Activated B cell treated with CpG ODN at 0.5 μM for 24 hours (primary cell): ENCODE data around the gene MAGEF1. TPM values are rescaled to one million over a fixed set of nuclear protein-coding genes. Genes with fewer than 3 reads are reported as not detected.

Experiments
- ATAC-seq: fragments of 200-7000 bp; cut with Tn5 transposase; one replicate; pipeline ENCODE4 v1.10.0; 2021; ENCODE audit warnings: low read depth, mild to moderate bottlenecking, moderate library complexity
- CTCF ChIA-PET: fragments of 350-600 bp; sonication (Branson Sonifier 250); formaldehyde crosslinking; loops from one replicate; lab custom pipeline; 2021; ENCODE audit warnings: antibody characterized with exemption; lab: Charles Lee
- POLR2A ChIA-PET: fragments of 350-600 bp; sonication (Branson Sonifier 250); formaldehyde crosslinking; loops from one replicate; lab custom pipeline; 2021; ENCODE audit warnings: antibody characterized with exemption; lab: Charles Lee
- DNase-seq: peaks from one replicate; pipeline ENCODE4 v3.0.0; 2022
- H3K27ac Mint-ChIP-seq: one replicate; pipeline ENCODE4 v1.8.0; 2020; ENCODE audit warnings: mixed read lengths
- H3K27me3 Mint-ChIP-seq: one replicate; pipeline ENCODE4 v1.8.0; 2021; ENCODE audit warnings: mixed read lengths
- H3K36me3 Mint-ChIP-seq: one replicate; pipeline ENCODE4 v1.8.0; 2021; ENCODE audit warnings: low read depth, mixed read lengths
- H3K4me1 Mint-ChIP-seq: one replicate; pipeline ENCODE4 v1.8.0; 2021; ENCODE audit warnings: mixed read lengths
- H3K4me3 Mint-ChIP-seq: one replicate; pipeline ENCODE4 v1.8.0; 2020; ENCODE audit warnings: mild to moderate bottlenecking, mixed read lengths
- H3K9me3 Mint-ChIP-seq: one replicate; pipeline ENCODE4 v1.8.0; 2020; ENCODE audit warnings: mixed read lengths
- CTCF ChIP-seq: fragments of 200-600 bp; IDR thresholded peaks from one replicate; pipeline ENCODE4 v1.8.0; 2022; ENCODE audit warnings: antibody characterized with exemption, mild to moderate bottlenecking
- intact Hi-C: fragments of 100-400 bp; cut with micrococcal nuclease; formaldehyde crosslinking; loops from one replicate; pipeline ENCODE4 v1.15.1; 2024
- total RNA-seq: library from RNA; stranded (reverse); gene quantifications from 2 replicates; pipeline ENCODE4 v1.2.3, GENCODE V29; 2022

The MAGEF1 gene
- total RNA-seq, 1 donor from 2014 or later = 18.5 TPM

- H3K27me3 Mint-ChIP-seq = peaks cover 1% of the 10 kb centered on the region
- no peaks in the 10 kb centered on the region for H3K36me3 Mint-ChIP-seq
- H3K4me1 Mint-ChIP-seq = peaks cover 17% of the 10 kb centered on the region
- no peak for TF ChIP-seq CTCF
- ATAC-seq = no peak
- H3K27ac Mint-ChIP-seq = no peak overlapping the region
- H3K9me3 Mint-ChIP-seq = no peaks in the 10 kb centered on the region
- ChIA-PET CTCF (no interaction called here), POLR2A (no interaction called here)
- intact Hi-C loops = no loop called here
- H3K4me3 Mint-ChIP-seq = no peak overlapping the region
- no peak for DNase-seq
Measured at GRCh38 chr3:184758056-184758455, 46.2 kb upstream of the MAGEF1 start.

- Mint-ChIP-seq H3K36me3 (no peaks in the 10 kb centered on the region), H3K27me3 (peaks cover 1% of the 10 kb centered on the region), H3K4me1 (peaks cover 17% of the 10 kb centered on the region), H3K9me3 (no peaks in the 10 kb centered on the region), H3K27ac (no peak overlapping the region), H3K4me3 (no peak overlapping the region)
- intact Hi-C loops = no loop called here
- ChIA-PET CTCF (interaction anchor here (1.1 kb wide), 1 partner anchor 219 kb away, joined by 3 read pairs; no protein-coding TSS in a partner anchor), POLR2A (no interaction called here)
- ATAC-seq (no peak), DNase-seq (no peak)
- no peak for TF ChIP-seq CTCF
Measured at GRCh38 chr3:184757022-184757651, 45.3 kb upstream of the MAGEF1 start.

- CTCF ChIA-PET = interaction anchor here (1.0 to 1.1 kb wide), 2 partner anchors 195 to 219 kb away, joined by 3 read pairs; no protein-coding TSS in a partner anchor
- ATAC-seq (peak; percentile 57), DNase-seq (no peak)
- no peaks in the 10 kb centered on the region for H3K36me3 Mint-ChIP-seq
- H3K27me3 Mint-ChIP-seq = peaks cover 1% of the 10 kb centered on the region
- H3K27ac Mint-ChIP-seq = peak overlapping the region; percentile 63
- intact Hi-C loops = loop anchor here (1.0 kb wide), 1 partner anchor 9 kb away; no protein-coding TSS in a partner anchor
- POLR2A ChIA-PET = no interaction called here
- peaks cover 17% of the 10 kb centered on the region for H3K4me1 Mint-ChIP-seq
- no peaks in the 10 kb centered on the region for H3K9me3 Mint-ChIP-seq
- TF ChIP-seq CTCF = no peak
- no peak overlapping the region for H3K4me3 Mint-ChIP-seq
Measured at GRCh38 chr3:184756151-184757021, 44.5 kb upstream of the MAGEF1 start.

- ATAC-seq = no peak
- Mint-ChIP-seq H3K27ac (no peak overlapping the region), H3K4me3 (no peak overlapping the region), H3K27me3 (peaks cover 2% of the 10 kb centered on the region), H3K9me3 (no peaks in the 10 kb centered on the region), H3K4me1 (peaks cover 17% of the 10 kb centered on the region), H3K36me3 (no peaks in the 10 kb centered on the region)
- TF ChIP-seq CTCF = no peak
- ChIA-PET POLR2A (no interaction called here), CTCF (no interaction called here)
- intact Hi-C loops = no loop called here
- no peak for DNase-seq
Measured at GRCh38 chr3:184755315-184755731, 43.5 kb upstream of the MAGEF1 start.

GRCh38 chr3:184752361-184752760, 40.5 kb upstream of the MAGEF1 start:
- intact Hi-C loops = no loop called here
- ATAC-seq (no peak), DNase-seq (no peak)
- Mint-ChIP-seq H3K9me3 (no peaks in the 10 kb centered on the region), H3K27ac (no peak overlapping the region), H3K4me1 (peaks cover 17% of the 10 kb centered on the region), H3K4me3 (no peak overlapping the region), H3K27me3 (peaks cover 8% of the 10 kb centered on the region), H3K36me3 (no peaks in the 10 kb centered on the region)
- ChIA-PET POLR2A (no interaction called here), CTCF (no interaction called here)
- no peak for TF ChIP-seq CTCF
